ENCODE data around the gene PTPRN. TPM values are rescaled to one million over a fixed set of nuclear protein-coding genes. Genes with fewer than 3 reads are reported as not detected.

Gene PTPRN
- total RNA-seq, 2 experiments from 2014 or later: not detected

DNA sequence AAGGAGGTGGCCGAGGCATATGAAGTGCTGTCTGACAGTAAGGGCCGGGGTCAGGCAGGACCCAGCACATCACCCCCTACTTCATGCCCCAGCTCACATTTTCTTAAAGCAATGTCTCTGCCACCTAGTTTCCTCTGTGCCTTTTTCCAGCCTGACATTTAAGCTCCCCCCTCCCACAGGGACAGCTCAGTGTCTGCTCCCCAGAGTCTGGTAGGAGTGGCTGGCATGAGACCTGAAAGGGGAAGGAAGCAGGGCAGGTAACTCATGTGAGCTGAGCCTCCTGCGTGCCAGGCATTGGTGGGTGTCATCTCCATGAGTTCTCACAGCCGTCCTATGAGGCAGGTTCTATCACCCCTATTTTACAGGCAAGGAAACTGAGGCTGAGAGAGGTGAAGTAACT is 28.6 kb downstream of the PTPRN start:
- Histone ChIP-seq H3K27me3 (ENCODE audit: control insufficient read depth in 1 of 2, insufficient read depth in 2 of 2, low read length in 2 of 2) (no peaks in the 10 kb centered on the region), H3K9me3 (ENCODE audit: control insufficient read depth in 1 of 2, insufficient read depth in 1 of 2, low read length in 2 of 2) (no peaks in the 10 kb centered on the region), H3K27ac (ENCODE audit: low read depth in 1 of 2, low read length in 2 of 2) (peak overlapping the region in 1 of 2 donors; percentile 97), H3K4me1 (ENCODE audit: insufficient read depth, low read length) (peaks cover 43% of the 10 kb centered on the region), H3K36me3 (ENCODE audit: insufficient read depth, low read length) (peaks cover 54% of the 10 kb centered on the region), H3K4me3 (ENCODE audit: low read length) (no peak overlapping the region)
- Mint-ChIP-seq H3K36me3 (ENCODE audit: low read depth) (peaks cover 57% of the 10 kb centered on the region), H3K27ac (peak overlapping the region; percentile 98), H3K27me3 (no peaks in the 10 kb centered on the region), H3K9me3 (no peaks in the 10 kb centered on the region), H3K4me1 (ENCODE audit: low read depth) (peaks cover 43% of the 10 kb centered on the region), H3K4me3 (peak overlapping the region; percentile 38)
- no peak for TF ChIP-seq CTCF (IDR thresholded peaks at IDR 0.05)
- CTCF ChIA-PET: interaction anchor here (1.2 to 12.0 kb wide), 3 partner anchors 14 to 76 kb away, joined by 3 to 190 read pairs (median 50); partner anchors contain the start of genes TUBA4A and TUBA4B
- ATAC-seq (ENCODE audit: poor library complexity): no peak
- intact Hi-C loops (cut with DNase I, micrococcal nuclease): loop anchor here in 1 of 2 experiments (1.0 kb wide), 1 partner anchor 12 kb away; no protein-coding TSS in a partner anchor
- POLR2A ChIA-PET: interaction anchor here (0.6 to 7.5 kb wide), 3 partner anchors 14 to 593 kb away, joined by 3 to 202 read pairs (median 7); partner anchors contain the start of genes TUBA4A and TUBA4B
- no peak for DNase-seq

DNA sequence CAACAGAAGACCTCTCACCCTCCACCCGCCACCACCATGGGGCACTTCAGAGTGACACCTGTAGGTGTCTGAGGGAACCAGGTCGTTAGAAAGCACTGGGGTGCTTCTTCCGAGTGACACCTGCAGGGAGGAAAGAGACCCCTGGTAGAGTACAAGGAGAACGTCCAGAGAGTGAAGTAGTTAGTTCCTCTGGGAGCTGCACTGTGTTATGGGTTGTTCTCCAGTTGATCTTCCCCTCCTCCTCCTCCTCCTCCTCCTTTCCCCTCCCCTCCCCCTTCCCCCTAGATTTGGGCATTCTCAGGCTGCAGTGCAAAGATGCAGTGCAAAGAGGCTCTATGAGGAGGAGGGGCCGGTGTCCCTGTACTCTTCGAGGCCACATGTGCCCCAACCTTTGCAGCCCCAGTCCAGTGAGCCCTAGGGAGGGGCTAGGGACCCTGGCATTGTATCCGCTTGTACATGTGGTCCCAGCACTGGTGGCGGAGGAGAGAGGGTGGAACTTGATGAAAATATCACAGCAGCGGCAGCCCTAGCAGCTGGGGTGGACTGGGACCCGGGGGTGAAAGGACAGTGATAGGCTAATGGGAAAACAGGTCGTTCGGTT is 29.2 kb downstream of the PTPRN start:
- no peak for TF ChIP-seq CTCF (IDR thresholded peaks at IDR 0.05)
- intact Hi-C loops (cut with DNase I, micrococcal nuclease): loop anchor here (1.0 to 5.0 kb wide), 8 partner anchors 15 to 107 kb away; partner anchors contain the start of genes DNPEP (in 2 of the 2), ANKZF1 (in 1 of the 2), ATG9A (in 1 of the 2) and CNPPD1 (in 1 of the 2)
- Mint-ChIP-seq H3K27ac (peak overlapping the region; percentile 98), H3K36me3 (ENCODE audit: low read depth) (peaks cover 51% of the 10 kb centered on the region), H3K9me3 (no peaks in the 10 kb centered on the region), H3K4me1 (ENCODE audit: low read depth) (peaks cover 43% of the 10 kb centered on the region), H3K27me3 (no peaks in the 10 kb centered on the region), H3K4me3 (peak overlapping the region; percentile 97)
- ChIA-PET CTCF (interaction anchor here (1.2 to 12.0 kb wide), 6 partner anchors 15 to 108 kb away, joined by 3 to 190 read pairs (median 6); partner anchors contain the start of genes DNPEP, TUBA4A and TUBA4B), POLR2A (interaction anchor here (0.6 to 7.5 kb wide), 16 partner anchors 11 to 620 kb away, joined by 3 to 202 read pairs (median 8); partner anchors contain the start of genes ABCB6, ANKZF1, ATG9A and BCS1L)
- peaks cover 48% of the 10 kb centered on the region for H3K36me3 ChIP-seq (ENCODE audit: insufficient read depth, low read length)
- peaks cover 43% of the 10 kb centered on the region for H3K4me1 ChIP-seq (ENCODE audit: insufficient read depth, low read length)
- no peaks in the 10 kb centered on the region for H3K27me3 ChIP-seq (ENCODE audit: control insufficient read depth in 1 of 2, insufficient read depth in 2 of 2, low read length in 2 of 2)
- ATAC-seq (ENCODE audit: poor library complexity): no peak
- H3K9me3 ChIP-seq (ENCODE audit: control insufficient read depth in 1 of 2, insufficient read depth in 1 of 2, low read length in 2 of 2): no peaks in the 10 kb centered on the region
- peak overlapping the region; percentile 66 for H3K4me3 ChIP-seq (ENCODE audit: low read length)
- peak overlapping the region; percentile 95 to 97 for H3K27ac ChIP-seq (ENCODE audit: low read depth in 1 of 2, low read length in 2 of 2)
- DNase-seq: peak in 1 of 14 experiments; percentile 23

- ChIA-PET CTCF (interaction anchor here (1.2 to 12.0 kb wide), 8 partner anchors 15 to 119 kb away, joined by 3 to 190 read pairs (median 6); partner anchors contain the start of genes ANKZF1, ATG9A, DNPEP and NHEJ1), POLR2A (interaction anchor here (0.6 to 7.5 kb wide), 25 partner anchors 10 to 988 kb away, joined by 3 to 202 read pairs (median 4); partner anchors contain the start of genes ABCB6, ANKZF1, ATG9A and BCS1L)
- peak; percentile 96 to 100 (median 98) for DNase-seq
- Mint-ChIP-seq H3K4me1 (ENCODE audit: low read depth) (peaks cover 43% of the 10 kb centered on the region), H3K27me3 (no peaks in the 10 kb centered on the region), H3K4me3 (peak within 1 kb of the TSS; percentile 97), H3K9me3 (no peaks in the 10 kb centered on the region), H3K27ac (peak within 1 kb of the TSS; percentile 98), H3K36me3 (ENCODE audit: low read depth) (peaks cover 48% of the 10 kb centered on the region)
- Histone ChIP-seq H3K27me3 (ENCODE audit: control insufficient read depth in 1 of 2, insufficient read depth in 2 of 2, low read length in 2 of 2) (no peaks in the 10 kb centered on the region), H3K4me1 (ENCODE audit: insufficient read depth, low read length) (peaks cover 43% of the 10 kb centered on the region), H3K36me3 (ENCODE audit: insufficient read depth, low read length) (peaks cover 41% of the 10 kb centered on the region), H3K4me3 (ENCODE audit: low read length) (peak within 1 kb of the TSS; percentile 66), H3K9me3 (ENCODE audit: control insufficient read depth in 1 of 2, insufficient read depth in 1 of 2, low read length in 2 of 2) (no peaks in the 10 kb centered on the region), H3K27ac (ENCODE audit: low read depth in 1 of 2, low read length in 2 of 2) (peak within 1 kb of the TSS; percentile 95 to 97)
- TF ChIP-seq CTCF (IDR thresholded peaks at IDR 0.05): no peak
- intact Hi-C loops (cut with DNase I, micrococcal nuclease): loop anchor here (1.0 to 5.0 kb wide), 8 partner anchors 16 to 108 kb away; partner anchors contain the start of genes DNPEP (in 2 of the 2), ANKZF1 (in 1 of the 2), ATG9A (in 1 of the 2) and CNPPD1 (in 1 of the 2)
- peak; percentile 76 for ATAC-seq (ENCODE audit: poor library complexity)
Observed at GRCh38 chr2:219279151-219279915, 29.9 kb downstream of the PTPRN start, which contains the start of gene DNAJB2. TSS of gene DNAJB2 (plus strand) at chr2:219279366. CDS start at chr2:219279834, 468 bp downstream.

Data from CD4-positive, alpha-beta T cell (primary cell).